ENCODE measurements around the gene PSMC3IP. TPM values are rescaled to one million over a fixed set of nuclear protein-coding genes. Genes with fewer than 3 reads are reported as not detected.

PSMC3IP gene
- polyA plus RNA-seq, 3 donors: 1.2 TPM; not detected in 2

DNA sequence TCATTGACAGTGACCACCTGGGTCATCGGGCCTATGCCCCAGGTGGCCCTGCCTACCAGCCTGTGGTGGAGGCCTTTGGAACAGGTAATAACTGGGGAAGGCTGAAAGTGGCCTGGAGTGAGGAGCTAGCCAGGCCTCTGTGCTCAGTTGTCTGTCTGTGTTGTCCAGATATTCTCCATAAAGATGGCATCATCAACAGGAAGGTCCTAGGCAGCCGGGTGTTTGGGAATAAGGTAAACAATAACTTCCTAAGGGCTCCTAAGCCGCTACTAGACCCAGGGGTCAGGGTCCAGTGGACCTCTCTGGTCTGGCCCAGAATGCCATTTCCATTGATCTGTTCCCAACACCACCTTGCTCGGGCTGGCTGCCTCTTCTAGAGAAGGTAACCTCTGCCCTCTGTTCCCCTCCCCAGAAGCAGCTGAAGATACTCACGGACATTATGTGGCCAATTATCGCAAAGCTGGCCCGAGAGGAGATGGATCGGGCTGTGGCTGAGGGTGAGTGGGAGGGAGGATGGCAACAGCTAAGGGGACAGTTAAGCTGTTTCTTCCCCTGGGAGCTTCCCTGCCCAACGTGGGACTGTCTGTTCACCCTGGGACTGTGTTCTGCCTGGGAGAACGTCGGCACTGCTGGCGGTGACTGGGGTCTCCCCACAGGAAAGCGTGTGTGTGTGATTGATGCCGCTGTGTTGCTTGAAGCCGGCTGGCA lies 12.6 kb downstream of the PSMC3IP start:
- H3K9me3 Mint-ChIP-seq: peaks cover 0 to 3% (median 0%) of the 10 kb centered on the region in 7 donors
- intact Hi-C loops (cut with micrococcal nuclease): loop anchor here (5.0 kb wide), 2 partner anchors 42 to 432 kb away; partner anchors contain the start of genes RETREG3 (in 1 of the 2), RPL27 (in 1 of the 2) and TUBG1 (in 1 of the 2)
- Histone ChIP-seq H3K4me3 (replicated peaks in 1 of 3; ENCODE audit: low read depth in 2 of 3, low read length in 3 of 3) (no peak overlapping the region), H3K36me3 (replicated peaks in 1 of 2; ENCODE audit: control insufficient read depth in 1 of 2, insufficient read depth in 2 of 2, low read length in 2 of 2) (peaks cover 36 to 44% of the 10 kb centered on the region in 2 donors), H3K4me1 (ENCODE audit: control insufficient read depth in 1 of 2, insufficient read depth in 2 of 2, low read length in 2 of 2) (peaks cover 44 to 59% of the 10 kb centered on the region in 2 donors), H3K27ac (ENCODE audit: low read depth in 1 of 2, low read length in 2 of 2) (peak overlapping the region in 1 of 2 donors; percentile 92), H4K20me1 (ENCODE audit: insufficient read depth, low read length) (peaks cover 46% of the 10 kb centered on the region), H3K27me3 (ENCODE audit: control insufficient read depth in 2 of 2, insufficient read depth in 2 of 2, low read length in 2 of 2) (no peaks in the 10 kb centered on the region), H3K4me2 (replicated peaks; ENCODE audit: extremely low read depth, low read length, poor library complexity, severe bottlenecking) (no peak overlapping the region), H3K79me2 (ENCODE audit: insufficient read depth, low read length) (peaks cover 62% of the 10 kb centered on the region), H3K9ac (ENCODE audit: insufficient read depth, low read length, poor library complexity, severe bottlenecking) (no peak overlapping the region), H2AFZ (ENCODE audit: insufficient read depth, low read depth, low read length, poor library complexity, severe bottlenecking) (no peak overlapping the region), H3K9me3 (replicated peaks in 1 of 2; ENCODE audit: control insufficient read depth in 1 of 2, insufficient read depth in 1 of 2, low read length in 2 of 2) (no peaks in the 10 kb centered on the region)
- peak overlapping the region in 3 of 7 donors; percentile 46 to 83 (median 59) for H3K27ac Mint-ChIP-seq
- H3K4me1 Mint-ChIP-seq: peaks cover 39% of the 10 kb centered on the region
- no peak for DNase-seq
- H3K36me3 Mint-ChIP-seq: peaks cover 37 to 47% of the 10 kb centered on the region in 2 donors
- TF ChIP-seq CTCF (IDR thresholded peaks at IDR 0.05): no peak
- WGBS (ENCODE audit: insufficient coverage): 97% methylated on average over 14 of the region's 15 CpGs
- no peak overlapping the region for H3K4me3 Mint-ChIP-seq
- peaks cover 0 to 5% (median 1%) of the 10 kb centered on the region in 3 donors for H3K27me3 Mint-ChIP-seq (ENCODE audit: low read depth in 3 of 3)

DNA sequence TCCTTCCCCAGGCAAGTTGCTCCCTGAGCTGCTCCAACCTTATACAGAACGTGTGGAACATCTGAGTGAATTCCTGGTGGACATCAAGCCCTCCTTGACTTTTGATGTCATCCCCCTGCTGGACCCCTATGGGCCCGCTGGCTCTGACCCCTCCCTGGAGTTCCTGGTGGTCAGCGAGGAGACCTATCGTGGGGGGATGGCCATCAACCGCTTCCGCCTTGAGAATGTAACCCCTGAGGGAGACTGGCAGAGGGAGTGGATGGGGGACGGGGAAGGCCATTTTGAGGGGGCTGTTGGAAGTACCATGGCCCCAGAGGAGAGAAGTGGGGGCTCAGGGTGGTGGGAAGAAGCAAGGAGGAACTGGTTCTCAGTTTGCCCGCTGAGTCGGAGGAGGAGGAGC lies 13.6 kb downstream of the PSMC3IP start:
- Mint-ChIP-seq H3K36me3 (peaks cover 27 to 36% of the 10 kb centered on the region in 2 donors), H3K27ac (peak overlapping the region in 5 of 7 donors; percentile 61 to 91 (median 81)), H3K4me3 (no peak overlapping the region), H3K27me3 (ENCODE audit: low read depth in 3 of 3) (peaks cover 0 to 7% (median 1%) of the 10 kb centered on the region in 3 donors), H3K9me3 (peaks cover 0 to 3% (median 0%) of the 10 kb centered on the region in 7 donors), H3K4me1 (peaks cover 37% of the 10 kb centered on the region)
- peaks cover 26 to 34% of the 10 kb centered on the region in 2 donors for H3K36me3 ChIP-seq (replicated peaks in 1 of 2; ENCODE audit: control insufficient read depth in 1 of 2, insufficient read depth in 2 of 2, low read length in 2 of 2)
- no peak overlapping the region for H3K9ac ChIP-seq (ENCODE audit: insufficient read depth, low read length, poor library complexity, severe bottlenecking)
- H3K4me1 ChIP-seq (ENCODE audit: control insufficient read depth in 1 of 2, insufficient read depth in 2 of 2, low read length in 2 of 2): peaks cover 43 to 56% of the 10 kb centered on the region in 2 donors
- no peak for TF ChIP-seq CTCF (IDR thresholded peaks at IDR 0.05)
- peak overlapping the region; percentile 100 for H3K4me2 ChIP-seq (replicated peaks; ENCODE audit: extremely low read depth, low read length, poor library complexity, severe bottlenecking)
- 93% methylated on average over 7 of the region's 9 CpGs for WGBS (ENCODE audit: insufficient coverage)
- H3K9me3 ChIP-seq (replicated peaks in 1 of 2; ENCODE audit: control insufficient read depth in 1 of 2, insufficient read depth in 1 of 2, low read length in 2 of 2): no peaks in the 10 kb centered on the region
- H3K4me3 ChIP-seq (replicated peaks in 1 of 3; ENCODE audit: low read depth in 2 of 3, low read length in 3 of 3): no peak overlapping the region
- intact Hi-C loops (cut with micrococcal nuclease): loop anchor here in 1 of 2 donors (2.0 kb wide), 1 partner anchor 13 kb away; the partner anchor contains the start of gene PSMC3IP
- H3K27me3 ChIP-seq (ENCODE audit: control insufficient read depth in 2 of 2, insufficient read depth in 2 of 2, low read length in 2 of 2): no peaks in the 10 kb centered on the region
- H3K27ac ChIP-seq (ENCODE audit: low read depth in 1 of 2, low read length in 2 of 2): peak overlapping the region in 1 of 2 donors; percentile 92
- H3K79me2 ChIP-seq (ENCODE audit: insufficient read depth, low read length): peaks cover 52% of the 10 kb centered on the region
- H2AFZ ChIP-seq (ENCODE audit: insufficient read depth, low read depth, low read length, poor library complexity, severe bottlenecking): no peak overlapping the region
- H4K20me1 ChIP-seq (ENCODE audit: insufficient read depth, low read length): peaks cover 36% of the 10 kb centered on the region
- DNase-seq: no peak

Data from CD14-positive monocyte (primary cell).